ENCODE results near the gene WTAP. TPM values are rescaled to one million over a fixed set of nuclear protein-coding genes. Genes with fewer than 3 reads are reported as not detected.
"Not testable (repeated sequence)": the region's sequence is repeated elsewhere in the genome, so short reads cannot be mapped to it uniquely, and the experiment has no call there.

WTAP gene
- total RNA-seq, 4 donors from 2014 or later: 83.6 to 132 (median 119) TPM

DNA sequence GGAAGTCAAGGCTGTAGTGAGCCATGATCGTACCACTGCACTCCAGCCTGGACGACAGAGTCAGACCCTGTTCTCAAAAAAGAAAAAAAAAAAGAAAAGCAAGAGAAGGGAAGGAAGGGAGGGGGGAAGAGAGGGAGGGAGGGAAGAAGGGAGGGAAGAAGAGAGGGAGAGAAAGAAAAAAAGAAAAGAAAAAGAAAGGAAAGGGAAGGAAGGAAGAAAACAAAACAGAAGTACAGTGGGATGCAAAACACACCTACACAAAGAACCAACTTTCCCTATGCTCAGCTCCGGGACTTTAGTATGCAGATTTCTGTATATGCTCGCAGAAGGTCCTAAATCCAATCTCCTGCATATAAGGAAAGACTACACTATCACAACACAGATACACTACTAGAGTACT lies 2.5 kb upstream of the WTAP start:
- Histone ChIP-seq H3K4me1 (peaks cover 16 to 17% of the 10 kb centered on the region in 2 donors), H3K36me3 (no peaks in the 10 kb centered on the region), H3K27me3 (no peaks in the 10 kb centered on the region), H3K9me3 (no peaks in the 10 kb centered on the region), H3K4me3 (replicated peaks in 1 of 3) (no peak overlapping the region), H3K27ac (no peak overlapping the region)
- 95 to 97% methylated on average over 4 of the region's 4 CpGs for WGBS, 2 donors
- no peak for DNase-seq
- intact Hi-C loops (cut with DNase I): loop anchor here (10.0 kb wide), 1 partner anchor 60 kb away; the partner anchor contains the start of gene TCP1
- TF ChIP-seq POLR2A (IDR thresholded peaks at IDR 0.05): no peak
- TF ChIP-seq, protein P1, sequence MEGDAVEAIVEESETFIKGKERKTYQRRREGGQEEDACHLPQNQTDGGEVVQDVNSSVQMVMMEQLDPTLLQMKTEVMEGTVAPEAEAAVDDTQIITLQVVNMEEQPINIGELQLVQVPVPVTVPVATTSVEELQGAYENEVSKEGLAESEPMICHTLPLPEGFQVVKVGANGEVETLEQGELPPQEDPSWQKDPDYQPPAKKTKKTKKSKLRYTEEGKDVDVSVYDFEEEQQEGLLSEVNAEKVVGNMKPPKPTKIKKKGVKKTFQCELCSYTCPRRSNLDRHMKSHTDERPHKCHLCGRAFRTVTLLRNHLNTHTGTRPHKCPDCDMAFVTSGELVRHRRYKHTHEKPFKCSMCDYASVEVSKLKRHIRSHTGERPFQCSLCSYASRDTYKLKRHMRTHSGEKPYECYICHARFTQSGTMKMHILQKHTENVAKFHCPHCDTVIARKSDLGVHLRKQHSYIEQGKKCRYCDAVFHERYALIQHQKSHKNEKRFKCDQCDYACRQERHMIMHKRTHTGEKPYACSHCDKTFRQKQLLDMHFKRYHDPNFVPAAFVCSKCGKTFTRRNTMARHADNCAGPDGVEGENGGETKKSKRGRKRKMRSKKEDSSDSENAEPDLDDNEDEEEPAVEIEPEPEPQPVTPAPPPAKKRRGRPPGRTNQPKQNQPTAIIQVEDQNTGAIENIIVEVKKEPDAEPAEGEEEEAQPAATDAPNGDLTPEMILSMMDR (IDR thresholded peaks at IDR 0.05): no peak

DNA sequence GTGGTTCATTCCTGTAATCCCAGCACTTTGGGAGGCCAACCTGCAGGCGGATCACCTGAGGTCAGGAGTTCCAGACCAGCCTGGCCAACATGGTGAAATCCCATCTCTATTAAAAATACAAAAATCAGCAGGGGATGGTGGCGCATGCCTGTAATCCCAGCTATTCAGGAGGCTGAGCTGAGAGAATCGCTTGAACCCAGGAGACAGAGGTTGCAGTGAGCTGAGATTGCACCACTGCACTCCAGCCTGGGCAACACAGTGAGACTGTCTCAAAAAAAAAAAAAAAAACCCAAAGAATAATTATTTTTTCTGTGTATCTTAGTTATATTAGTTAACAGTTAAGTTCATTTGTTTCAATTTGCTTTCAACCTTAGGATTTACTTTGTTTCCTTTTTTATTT lies 2.1 kb upstream of the WTAP start:
- not testable (repeated sequence) for H3K27me3 ChIP-seq; H3K9me3 ChIP-seq; H3K27ac ChIP-seq; H3K4me3 ChIP-seq (replicated peaks in 1 of 3); H3K36me3 ChIP-seq; DNase-seq
- H3K4me1 ChIP-seq: peaks cover 17 to 18% of the 10 kb centered on the region in 2 donors
- intact Hi-C loops (cut with DNase I): loop anchor here (10.0 kb wide), 1 partner anchor 60 kb away; the partner anchor contains the start of gene TCP1
- 95 to 100% methylated on average over 3 of the region's 3 CpGs for WGBS, 2 donors

DNA sequence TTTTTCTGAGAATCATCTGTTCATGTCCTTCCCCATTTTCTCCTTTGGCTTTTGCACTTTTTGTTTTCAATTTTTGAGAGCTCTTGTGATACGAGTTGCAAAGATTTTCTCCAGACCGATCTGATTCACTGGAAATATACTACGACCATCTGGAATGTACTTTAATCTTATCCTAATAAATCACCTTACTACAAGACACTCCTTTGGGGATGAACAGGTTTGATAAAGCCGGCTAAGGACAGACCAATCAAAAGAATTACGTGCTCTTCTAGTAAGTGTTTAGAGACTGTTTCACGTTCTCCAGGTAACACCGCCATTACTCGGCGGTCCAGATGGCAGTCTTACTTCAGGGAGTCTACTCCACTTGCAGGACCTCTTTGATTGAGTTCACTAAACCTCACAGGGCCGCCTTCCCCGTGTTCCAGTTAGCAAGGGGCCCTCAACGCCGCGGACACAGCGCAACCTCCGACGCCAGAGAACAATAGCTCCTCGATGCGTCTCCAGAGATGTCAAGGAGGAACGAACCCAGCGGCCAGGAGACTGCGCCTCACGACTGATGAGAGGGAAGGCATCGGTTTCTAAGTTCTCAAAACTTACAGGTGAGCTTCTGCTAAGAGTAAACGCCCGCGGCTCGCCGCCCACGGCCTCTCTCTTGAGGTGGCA lies 920 bp upstream of the WTAP start:
- intact Hi-C loops (cut with DNase I): loop anchor here (2.0 to 10.0 kb wide), 2 partner anchors 34 to 58 kb away; partner anchors contain the start of genes SOD2 and TCP1
- 1 to 2% methylated on average over 9 to 30 of the region's 30 CpGs for WGBS, 2 donors

DNA sequence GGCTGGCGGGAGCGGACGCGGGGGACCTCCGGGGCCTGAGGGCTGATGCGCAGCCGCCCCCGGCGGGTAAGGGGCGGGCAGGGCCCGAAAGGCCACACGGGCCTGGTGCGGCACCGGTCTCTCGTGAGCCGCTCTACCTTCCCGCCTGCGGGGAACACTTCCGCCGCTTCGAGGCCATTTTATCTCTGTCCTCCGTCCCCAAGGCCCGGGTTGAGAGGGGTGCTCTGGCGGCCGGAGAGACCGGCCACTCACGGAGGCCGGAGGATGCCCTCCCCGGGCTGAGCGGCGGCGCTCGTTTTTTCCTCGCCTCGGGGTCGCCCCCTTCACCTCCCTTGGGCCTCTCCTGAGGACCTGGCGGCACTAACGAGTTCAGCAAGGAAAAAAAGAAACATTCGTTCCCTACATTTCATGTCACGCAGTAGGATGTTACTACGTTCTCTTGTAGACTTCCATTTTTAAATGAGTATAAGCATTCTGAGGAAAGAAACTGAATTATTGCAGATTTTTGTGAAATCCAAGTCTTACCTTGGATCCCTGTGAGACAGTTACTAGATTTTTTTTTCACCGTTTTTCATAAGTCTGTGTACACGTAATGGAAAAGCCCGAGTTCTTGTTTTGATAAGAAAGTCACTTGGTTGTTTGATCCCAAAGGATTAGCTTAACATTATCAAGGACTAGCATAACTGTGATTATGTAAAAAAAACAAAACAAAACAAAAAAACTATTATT lies 575 bp downstream of the WTAP start:
- Histone ChIP-seq H3K4me3 (replicated peaks in 1 of 3) (peak overlapping the region; percentile 66 to 98 (median 94)), H3K9me3 (no peaks in the 10 kb centered on the region), H3K27me3 (no peaks in the 10 kb centered on the region), H3K36me3 (no peaks in the 10 kb centered on the region), H3K27ac (peak overlapping the region; percentile 99 to 100 (median 99)), H3K4me1 (peaks cover 18 to 27% of the 10 kb centered on the region in 2 donors)
- intact Hi-C loops (cut with DNase I): loop anchor here (2.0 to 10.0 kb wide), 2 partner anchors 35 to 57 kb away; partner anchors contain the start of genes SOD2 and TCP1
- DNase-seq: no peak
- TF ChIP-seq, protein P1 (IDR thresholded peaks at IDR 0.05): no peak
- TF ChIP-seq POLR2A (IDR thresholded peaks at IDR 0.05): no peak
- 0% methylated on average over 17 to 25 of the region's 44 CpGs for WGBS, 2 donors

More for the DNA sequence above, 920 bp upstream of the WTAP start:
- H3K27ac ChIP-seq: peak overlapping the region; percentile 99 to 100 (median 99)
- peak overlapping the region; percentile 66 to 85 (median 83) for H3K4me3 ChIP-seq (replicated peaks in 1 of 3)
- no peak for DNase-seq
- H3K9me3 ChIP-seq: no peaks in the 10 kb centered on the region
- TF ChIP-seq POLR2A (IDR thresholded peaks at IDR 0.05): no peak
- TF ChIP-seq, protein P1 (IDR thresholded peaks at IDR 0.05): no peak
- H3K36me3 ChIP-seq: no peaks in the 10 kb centered on the region
- H3K4me1 ChIP-seq: peaks cover 17 to 18% of the 10 kb centered on the region in 2 donors
- no peaks in the 10 kb centered on the region for H3K27me3 ChIP-seq

DNA sequence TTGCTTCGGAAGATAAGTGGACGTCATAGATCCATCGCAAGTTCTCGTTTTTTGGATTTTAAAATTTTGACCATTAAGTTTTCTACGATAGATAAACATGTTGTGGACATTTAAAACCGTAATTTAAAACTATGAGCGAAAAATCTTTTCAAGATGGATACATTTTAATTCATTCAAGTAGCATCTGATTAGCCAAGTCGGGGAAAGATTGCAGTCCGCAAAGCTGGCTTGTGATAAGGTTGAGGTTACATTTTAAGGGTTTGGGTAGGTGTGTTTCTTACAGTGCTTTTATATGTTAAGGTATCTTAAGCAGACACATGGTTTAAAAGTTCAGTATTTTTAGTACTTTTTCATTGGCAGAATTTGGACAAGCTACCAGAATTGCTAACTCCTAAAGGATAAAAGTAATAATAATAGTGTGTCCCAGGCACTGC lies 1.2 kb downstream of the WTAP start:
- DNase-seq: no peak
- no peaks in the 10 kb centered on the region for H3K36me3 ChIP-seq
- intact Hi-C loops (cut with DNase I): loop anchor here (10.0 kb wide), 1 partner anchor 56 kb away; the partner anchor contains the start of gene TCP1
- H3K27me3 ChIP-seq: no peaks in the 10 kb centered on the region
- no peaks in the 10 kb centered on the region for H3K9me3 ChIP-seq
- TF ChIP-seq, protein P1 (IDR thresholded peaks at IDR 0.05): no peak
- no peak for TF ChIP-seq POLR2A (IDR thresholded peaks at IDR 0.05)
- H3K27ac ChIP-seq: peak overlapping the region; percentile 99 to 100 (median 99)
- H3K4me1 ChIP-seq: peaks cover 18 to 27% of the 10 kb centered on the region in 2 donors
- WGBS, 2 donors: 3 to 4% methylated on average over 9 of the region's 9 CpGs
- peak overlapping the region in 2 of 3 donors; percentile 66 to 94 for H3K4me3 ChIP-seq (replicated peaks in 1 of 3)

Data from thyroid gland (tissue), 4 donors.